GM18951 (cell line): Measurements from ENCODE around the gene WDR48.
"Not testable (repeated sequence)": the region's sequence is repeated elsewhere in the genome, so short reads cannot be mapped to it uniquely, and the experiment has no call there.

Source experiments
- POLR2A ChIP-seq: IDR thresholded peaks from 4 replicates; pipeline ENCODE4 v1.6.1; 2011; ENCODE audit warnings: mild to moderate bottlenecking; ENCODE audit not compliant: insufficient read length, insufficient read depth; ENCODE audit errors: extremely low read depth
- in situ Hi-C: fragments of 300-500 bp; cut with MboI; formaldehyde crosslinking; loops from one replicate; pipeline ENCODE4 v1.12.0; 2022; ENCODE audit warnings: low sequenced_read_pairs, mixed read lengths, inconsistent platforms; ENCODE audit not compliant: unreplicated experiment

Gene WDR48

DNA sequence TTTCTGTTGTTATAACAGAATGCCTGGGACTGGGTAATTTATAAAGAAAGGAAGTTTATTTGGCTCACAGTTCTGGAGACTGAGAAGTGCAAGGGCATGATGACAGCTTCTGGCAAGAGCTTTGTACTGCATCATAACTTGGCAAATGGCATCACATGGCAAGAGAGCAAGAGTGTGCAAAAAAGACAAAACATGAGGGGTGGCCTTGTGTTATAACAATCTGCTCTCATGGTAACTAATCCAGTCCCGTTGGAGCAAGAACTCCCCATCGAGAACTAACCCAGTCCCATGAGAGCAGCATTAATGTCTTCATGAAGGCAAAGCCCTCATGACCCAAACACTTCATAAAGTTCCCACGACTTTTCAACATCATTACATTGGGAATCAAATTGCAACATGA is 23.3 kb upstream of the WDR48 start:
- no peak for TF ChIP-seq POLR2A
- in situ Hi-C loops = no loop called here

DNA sequence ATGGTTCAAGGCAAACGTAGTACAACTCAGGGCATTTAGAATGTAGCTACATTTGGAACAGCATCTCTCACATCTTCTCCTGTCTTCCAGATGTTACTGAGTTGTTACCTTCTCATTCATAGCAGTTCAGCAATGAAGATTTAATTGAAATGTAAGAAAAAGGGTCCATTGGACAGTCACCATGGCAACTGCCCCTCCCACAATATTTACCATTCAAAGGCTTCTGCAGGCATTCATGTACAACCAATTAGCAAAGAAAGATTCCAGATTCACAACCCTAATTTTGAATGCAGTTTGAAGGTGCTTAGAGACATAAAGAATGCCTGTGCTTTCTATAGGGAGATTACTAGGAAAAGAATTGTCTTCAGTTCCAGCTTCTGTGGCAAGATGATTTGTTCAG is 22.3 kb upstream of the WDR48 start:
- TF ChIP-seq POLR2A = no peak
- in situ Hi-C loops = no loop called here

DNA sequence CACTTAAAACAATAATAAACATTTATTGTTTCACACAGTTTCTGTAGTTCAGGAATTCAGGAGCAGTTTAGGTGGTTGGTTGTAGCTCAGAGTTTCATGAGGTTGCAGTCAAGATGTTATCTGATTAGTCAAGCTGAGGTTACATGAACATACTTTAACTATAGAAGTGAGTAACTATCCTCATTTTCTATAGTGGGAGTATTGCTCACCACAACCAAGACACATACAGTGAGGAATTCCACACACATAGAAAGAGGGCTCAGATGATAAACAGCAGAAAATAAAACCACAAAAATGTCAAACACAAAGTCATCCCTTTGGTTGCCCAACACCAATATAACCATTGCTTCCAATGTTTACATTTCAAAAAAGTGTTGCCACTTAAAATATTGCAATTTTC is 13.7 kb upstream of the WDR48 start:
- in situ Hi-C loops = no loop called here

DNA sequence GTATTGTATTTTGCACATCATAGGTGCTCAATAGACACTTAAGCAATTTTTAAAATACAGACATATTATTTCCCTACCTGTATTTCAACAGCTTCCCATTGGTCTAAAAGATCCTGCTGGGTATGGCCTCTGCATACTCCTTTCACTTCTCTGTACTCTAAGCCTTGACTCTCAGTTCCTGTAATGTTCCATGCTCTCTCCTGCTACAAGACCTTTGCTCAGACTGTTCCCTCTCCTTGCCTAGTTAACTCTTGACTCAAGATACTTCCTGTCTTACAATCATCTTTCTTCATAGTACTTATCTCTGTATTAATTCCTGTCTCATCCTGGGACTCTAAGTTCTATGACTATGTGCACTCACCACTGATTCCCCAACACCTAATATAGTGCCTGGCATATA is 1.8 kb upstream of the WDR48 start:
- in situ Hi-C loops = no loop called here
- TF ChIP-seq POLR2A = no peak

More for the DNA sequence above, 13.7 kb upstream of the WDR48 start:
- TF ChIP-seq POLR2A = no peak

DNA sequence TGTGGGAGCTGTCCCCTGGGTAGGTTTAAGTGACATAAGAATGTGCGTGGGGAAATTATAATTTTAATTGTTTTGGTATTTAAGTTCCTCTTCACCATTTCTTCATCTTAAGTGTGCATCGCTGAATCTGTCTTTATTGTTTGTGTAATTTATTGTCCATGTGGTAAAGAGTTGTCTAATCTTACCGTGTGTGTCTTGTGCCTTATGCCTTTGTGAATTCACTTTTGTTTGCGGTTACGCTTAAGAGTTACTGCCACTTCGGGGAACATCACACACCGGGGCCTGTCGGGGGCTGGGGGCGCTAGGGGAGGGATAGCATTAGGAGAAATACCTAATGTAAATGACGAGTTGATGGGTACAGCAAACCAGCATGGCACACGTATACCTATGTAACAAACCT is 767 bp downstream of the WDR48 start:
- TF ChIP-seq POLR2A = no peak
- in situ Hi-C loops = no loop called here

DNA sequence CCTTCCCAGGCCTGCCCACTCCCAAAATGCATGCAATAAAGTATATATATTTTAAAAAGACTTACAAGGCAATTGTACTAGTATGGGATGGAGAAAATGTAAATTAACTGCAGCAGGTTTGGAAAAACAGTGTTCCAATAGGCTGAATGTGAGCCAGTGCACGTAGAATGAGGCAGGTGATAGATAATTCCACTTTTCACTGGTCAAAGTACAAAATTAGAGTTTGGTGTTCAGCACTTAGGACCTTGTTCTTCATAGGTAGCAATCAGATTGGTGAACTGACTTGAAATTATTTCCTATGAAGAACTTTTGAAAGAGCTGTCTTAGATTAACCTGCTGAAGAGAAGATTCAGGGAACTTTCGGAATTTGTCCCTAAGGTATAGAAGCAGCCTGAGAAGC is 1.9 kb downstream of the WDR48 start:
- in situ Hi-C loops = no loop called here
- TF ChIP-seq POLR2A = no peak

DNA sequence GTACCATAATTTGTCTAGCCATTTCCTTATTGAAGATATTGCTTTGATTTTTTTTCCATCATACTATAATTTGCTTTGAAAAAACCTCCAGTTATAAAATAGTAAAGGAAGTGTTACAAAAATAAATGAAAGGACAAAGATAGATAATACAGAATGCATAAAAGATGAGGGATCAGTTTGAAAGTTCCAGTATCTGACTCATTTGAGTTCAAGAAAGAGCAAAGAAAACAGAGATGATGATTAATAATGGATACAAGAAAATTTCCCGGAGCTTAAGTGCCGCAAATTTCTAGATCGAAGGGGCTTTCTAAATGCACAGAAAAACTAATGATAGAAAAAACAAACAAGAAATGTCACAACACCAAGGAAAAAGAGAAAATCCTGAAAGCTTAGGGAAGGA is 4.3 kb downstream of the WDR48 start:
- in situ Hi-C loops = no loop called here
- no peak for TF ChIP-seq POLR2A

DNA sequence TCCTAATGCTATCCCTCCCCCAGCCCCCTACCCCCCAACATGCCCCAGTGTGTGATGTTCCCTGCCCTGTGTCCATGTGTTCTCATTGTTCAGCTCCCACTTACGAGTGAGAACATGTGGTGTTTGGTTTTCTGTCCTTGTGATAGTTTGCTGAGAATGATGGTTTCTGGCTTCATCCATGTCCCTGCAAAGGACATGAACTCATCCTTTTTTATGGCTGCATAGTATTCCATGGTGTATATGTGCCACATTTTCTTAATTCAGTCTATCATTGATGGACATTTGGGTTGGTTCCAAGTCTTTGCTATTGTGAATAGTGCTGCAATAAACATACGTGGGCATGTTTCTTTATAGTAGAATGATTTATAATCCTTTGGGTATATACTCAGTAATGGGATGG is 9.4 kb downstream of the WDR48 start:
- in situ Hi-C loops = not testable (repeated sequence)

DNA sequence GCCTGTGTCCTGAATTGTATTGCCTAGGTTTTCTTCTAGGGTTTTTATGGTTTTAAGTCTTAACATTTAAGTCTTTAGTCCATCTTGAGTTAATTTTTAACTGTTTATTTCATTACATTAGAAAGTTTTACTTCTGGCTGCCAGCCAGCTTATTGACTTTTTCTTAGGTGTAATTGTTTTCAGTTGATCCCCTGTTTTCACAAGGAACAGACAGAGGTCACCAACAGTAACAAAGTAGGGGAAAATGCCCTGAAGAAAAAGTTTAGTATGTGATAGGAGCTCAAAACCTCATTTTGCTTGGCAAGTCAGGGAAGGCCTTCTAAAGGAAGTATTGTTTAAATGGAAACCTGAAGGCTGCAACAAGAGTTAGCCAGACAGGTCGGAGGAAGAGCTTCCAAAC is 10.4 kb downstream of the WDR48 start:
- in situ Hi-C loops = no loop called here
- no peak for TF ChIP-seq POLR2A

DNA sequence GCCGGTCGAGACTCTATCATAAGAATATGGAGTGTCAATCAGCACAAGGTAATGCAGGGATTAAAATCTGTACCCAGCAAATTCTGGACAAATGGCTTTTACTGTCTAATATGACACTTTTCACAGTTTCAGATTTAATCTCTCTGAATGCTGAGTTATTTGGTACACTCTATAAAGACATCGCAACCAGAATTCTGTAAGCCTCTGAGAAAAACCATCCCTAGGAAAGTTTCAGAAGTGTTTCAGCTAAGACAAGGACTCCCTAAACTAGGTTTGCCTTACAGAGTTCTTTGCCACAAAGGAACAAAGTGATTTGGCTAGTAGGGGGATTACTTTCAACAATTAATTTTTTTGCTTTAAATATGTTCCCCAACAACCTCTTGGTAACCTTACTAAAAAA is 11.3 kb downstream of the WDR48 start:
- no peak for TF ChIP-seq POLR2A
- in situ Hi-C loops = no loop called here

DNA sequence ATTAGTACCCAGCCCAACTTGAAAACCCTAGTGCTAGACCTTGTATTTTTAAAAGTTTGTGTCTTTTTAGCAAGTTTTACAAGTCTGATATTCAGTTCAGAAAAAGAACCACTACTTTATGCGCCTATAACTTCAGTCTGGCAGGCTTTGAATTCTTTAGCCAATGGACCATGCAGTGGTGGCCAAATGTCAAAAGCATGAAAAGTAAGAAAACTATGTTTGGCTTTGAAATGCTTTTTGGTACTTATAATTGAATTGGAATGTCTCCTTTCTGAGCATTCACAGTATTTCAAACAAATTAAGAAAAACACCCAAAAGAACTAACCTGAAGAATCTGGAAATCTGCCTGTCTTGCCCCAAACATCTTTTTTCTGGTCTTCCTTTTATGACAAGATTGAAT is 12.8 kb downstream of the WDR48 start:
- TF ChIP-seq POLR2A = no peak
- in situ Hi-C loops = no loop called here

DNA sequence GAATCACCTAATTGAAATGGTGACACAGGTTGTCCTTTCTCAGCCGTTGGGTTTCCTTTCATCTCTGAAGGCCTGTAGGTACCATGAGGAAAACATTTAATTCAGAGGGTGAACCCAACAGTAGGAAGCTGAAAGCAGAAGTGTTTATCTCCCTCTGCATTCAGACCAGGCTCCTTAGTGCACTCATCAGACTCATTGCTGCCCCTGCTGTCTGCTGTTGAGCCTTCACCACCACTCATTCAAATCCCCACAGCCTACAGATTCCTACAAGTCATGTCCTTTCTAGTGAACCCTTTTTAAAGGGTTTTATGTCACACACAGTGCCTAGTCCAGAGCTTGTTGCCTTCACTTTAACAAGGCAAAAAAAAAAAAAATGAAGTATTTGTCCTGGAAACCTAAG is 13.4 kb downstream of the WDR48 start:
- TF ChIP-seq POLR2A = no peak
- in situ Hi-C loops = no loop called here

DNA sequence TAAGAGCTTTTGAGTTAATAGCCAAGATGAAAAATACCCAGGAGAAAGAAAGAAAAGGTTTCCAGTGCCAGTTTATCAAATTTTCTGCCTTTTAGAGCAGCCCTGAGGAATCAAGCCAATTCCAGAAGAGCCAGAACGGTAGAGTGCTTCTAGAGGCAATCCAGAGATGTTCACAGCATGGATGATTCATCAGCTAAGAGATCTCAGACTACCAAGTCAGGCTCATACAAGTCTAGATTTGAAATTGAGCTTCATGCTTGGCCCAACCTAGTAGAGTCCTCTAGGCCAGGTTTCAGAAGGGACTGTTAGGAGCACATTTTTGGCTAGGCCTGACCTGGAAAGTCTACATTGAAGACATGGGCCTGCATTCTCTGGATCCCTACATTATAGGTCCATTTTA is 15.5 kb downstream of the WDR48 start:
- in situ Hi-C loops = no loop called here

DNA sequence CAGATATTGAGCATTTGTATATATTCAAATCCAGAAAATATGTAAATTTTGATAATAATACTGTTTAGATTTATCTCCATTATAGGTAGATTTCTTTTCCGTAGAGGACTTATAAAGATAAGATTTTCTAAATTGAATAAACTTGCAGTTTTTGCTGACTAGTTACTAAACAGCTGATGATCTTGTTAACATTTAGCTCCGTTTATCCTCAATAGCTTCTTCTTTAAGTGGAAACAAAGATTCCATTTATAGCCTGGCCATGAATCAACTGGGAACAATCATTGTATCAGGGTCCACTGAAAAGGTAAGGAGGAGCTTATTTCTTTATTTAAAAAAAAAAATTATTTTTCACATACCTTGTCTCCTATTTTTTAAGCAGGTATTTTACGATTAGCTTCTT is 16.7 kb downstream of the WDR48 start:
- in situ Hi-C loops = no loop called here
- TF ChIP-seq POLR2A = no peak

More for the DNA sequence above, 15.5 kb downstream of the WDR48 start:
- no peak for TF ChIP-seq POLR2A

DNA sequence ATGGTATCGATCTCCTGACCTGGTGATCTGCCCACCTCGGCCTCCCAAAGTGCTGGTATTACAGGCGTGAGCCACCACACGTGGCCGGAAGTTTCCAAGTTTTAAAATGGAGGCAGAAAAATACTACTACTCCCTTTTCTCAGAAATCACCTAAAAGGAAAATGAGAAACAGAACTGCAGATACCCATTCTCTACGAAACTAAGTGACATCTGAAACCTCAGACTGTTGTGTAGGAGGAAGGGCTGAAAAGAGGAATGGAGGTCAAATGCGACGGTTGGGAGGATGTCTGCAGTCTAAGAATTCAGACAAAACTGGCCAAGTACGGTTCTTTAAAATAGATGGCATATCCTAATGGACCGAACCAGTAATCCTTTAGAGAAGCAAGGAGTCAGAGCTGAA is 24.1 kb downstream of the WDR48 start:
- in situ Hi-C loops = no loop called here
- no peak for TF ChIP-seq POLR2A

DNA sequence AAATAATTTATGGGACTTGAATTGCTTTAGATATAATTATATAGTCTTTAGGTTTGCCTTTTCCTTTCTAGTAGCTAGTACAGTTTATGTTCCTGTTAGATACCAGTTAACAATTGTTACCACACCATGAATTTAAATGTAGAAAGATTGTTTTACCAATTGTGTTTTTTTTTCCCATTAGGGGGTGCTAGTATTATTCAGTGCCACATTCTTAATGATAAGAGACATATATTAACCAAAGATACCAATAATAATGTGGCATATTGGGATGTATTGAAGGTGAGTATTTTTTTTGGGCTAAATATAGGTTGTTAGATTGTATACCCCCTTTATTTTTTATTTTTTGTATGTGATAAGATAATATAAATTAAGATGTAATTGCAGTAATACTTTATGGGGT is 27.7 kb downstream of the WDR48 start:
- in situ Hi-C loops = no loop called here
- TF ChIP-seq POLR2A = no peak

DNA sequence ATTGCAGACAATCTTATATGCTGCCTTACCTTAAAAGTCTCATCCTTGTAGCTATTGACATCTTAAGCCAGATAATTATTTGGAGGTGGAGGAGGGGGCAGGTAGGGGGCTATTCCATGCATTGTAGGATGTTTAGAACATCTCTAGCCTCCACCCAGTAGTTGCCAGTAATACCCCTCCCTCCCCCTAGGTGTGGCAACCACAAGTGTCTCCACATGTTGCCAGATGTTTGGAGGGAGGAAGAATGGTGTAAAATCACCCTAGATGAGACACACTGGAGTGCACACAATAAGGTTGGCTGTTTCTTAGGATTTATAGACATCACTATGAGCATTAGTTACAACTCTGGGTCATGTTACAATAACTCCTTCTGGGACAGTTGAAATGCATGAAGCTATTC is 28.2 kb downstream of the WDR48 start:
- in situ Hi-C loops = no loop called here

More for the DNA sequence above, 28.2 kb downstream of the WDR48 start:
- TF ChIP-seq POLR2A = no peak
